Stomach (tissue), 9 donors: ENCODE results near the gene COPG2. TPM values are rescaled to one million over a fixed set of nuclear protein-coding genes. Genes with fewer than 3 reads are reported as not detected.

Experiments used
- DNase-seq, 2 donors: peaks; one replicate each; pipeline versions ENCODE4 v3.0.0 to v3.0.0-alpha.2; 2013 to 2019
- H3K27ac ChIP-seq, 5 donors: fragments of 200-600 bp in 4 of 5; sonication (generic) in 4 of 5; one replicate each; pipeline ENCODE4 v1.5.1; 2013 to 2019; ENCODE audit warnings: mild to moderate bottlenecking in 1 of 5, moderate library complexity in 1 of 5
- H3K27me3 ChIP-seq, 3 donors: fragments of 200-600 bp; sonication (generic); one replicate each; pipeline ENCODE4 v1.5.1; 2017 to 2019; ENCODE audit warnings: mixed run types in 1 of 3
- H3K36me3 ChIP-seq, 4 donors: fragments of 200-600 bp; sonication (generic); 1 replicate in 3 of 4; 2 replicates in 1 of 4; pipeline ENCODE4 v1.5.1; 2016 to 2019
- H3K4me1 ChIP-seq, 4 donors: fragments of 200-600 bp; sonication (generic); one replicate each; pipeline ENCODE4 v1.5.1; 2016 to 2019
- H3K4me3 ChIP-seq, 4 donors: fragments of 200-600 bp; sonication (generic) in 3 of 4; one replicate each; pipeline ENCODE4 v1.5.1; 2016 to 2019; ENCODE audit warnings: mild to moderate bottlenecking in 1 of 4
- H3K9me3 ChIP-seq, 4 donors: fragments of 200-600 bp; sonication (generic); one replicate each; pipeline ENCODE4 v1.5.1; 2016 to 2019
- CTCF ChIP-seq, 7 experiments: fragments of 450-650 bp in 4 of 7; fragments of 200-600 bp in 3 of 7; sonication (generic) in 3 of 7; IDR thresholded peaks; one replicate each; pipeline ENCODE4 v1.5.1; 2016 to 2019; ENCODE audit warnings: antibody characterized with exemption in 7 of 7, control low read depth in 2 of 7, mild to moderate bottlenecking in 1 of 7
- EP300 ChIP-seq: sonication (generic); formaldehyde crosslinking; IDR thresholded peaks from one replicate; pipeline ENCODE4 v1.6.1; 2017; ENCODE audit warnings: antibody characterized with exemption
- POLR2A ChIP-seq, 4 donors: fragments of 450-650 bp; IDR thresholded peaks; one replicate each; pipeline ENCODE4 v1.6.1; 2016; ENCODE audit warnings: antibody characterized with exemption in 4 of 4, control low read depth in 2 of 4, mild to moderate bottlenecking in 1 of 4, moderate library complexity in 1 of 4
- POLR2AphosphoS5 ChIP-seq, 3 donors: sonication (generic); formaldehyde crosslinking; IDR thresholded peaks; one replicate each; pipeline ENCODE4 v1.6.1; 2016; ENCODE audit warnings: antibody characterized with exemption in 3 of 3
- WGBS, 5 donors: extraction: QIAGEN DNeasy Blood & Tissue Kit in 3 of 5; methylation state at CpG; one replicate each; pipeline versions ENCODE4 v1.1.5 to v1.1.7; 2013 to 2018; 5-methylcytosine and 5-hydroxymethylcytosine counted together
- intact Hi-C: fragments of 100-400 bp; cut with DNase I; formaldehyde crosslinking; loops from one replicate; pipeline ENCODE4 v1.15.1; 2023; ENCODE audit warnings: low total_unique reads
- polyA plus RNA-seq, 3 donors: library from polyadenylated mRNA; stranded (reverse); fragments of 200-250 nt; gene quantifications; one replicate each; pipeline ENCODE4 v1.2.3, GENCODE V29; 2013
- total RNA-seq, 5 donors: library from RNA; depleted of rRNA; stranded (reverse); fragments of >200 nt; gene quantifications; one replicate each; pipeline versions ENCODE4 v1.1.0 to v1.2.3, GENCODE V29; 2014 to 2016
- donor health status: healthy with polysubstance abuse.
- donor health status: Bipolar disorder and iron deficiency.
- donor health status: healthy.

Gene COPG2
- total and polyA plus RNA-seq, 8 donors, result 6.6 to 50.0 (median 7.7) TPM

- no peak for TF ChIP-seq POLR2A (IDR thresholded peaks at IDR 0.05)
- TF ChIP-seq POLR2AphosphoS5 (IDR thresholded peaks at IDR 0.05), result no peak
- no peak for TF ChIP-seq CTCF (IDR thresholded peaks at IDR 0.05)
Measured at GRCh38 chr7:130490311-130490791, 178.2 kb downstream of the COPG2 start.

GRCh38 chr7:130489140-130489983 lies 179.2 kb downstream of the COPG2 start:
- H3K4me3 ChIP-seq, result no peak overlapping the region
- 62 to 69% (median 65%) methylated on average over 10 of the region's 10 CpGs for WGBS, 5 donors
- H3K36me3 ChIP-seq, result no peaks in the 10 kb centered on the region
- H3K27ac ChIP-seq, result no peak overlapping the region
- no peaks in the 10 kb centered on the region for H3K9me3 ChIP-seq
- intact Hi-C loops, result no loop called here
- TF ChIP-seq POLR2AphosphoS5 (IDR thresholded peaks at IDR 0.05) (no peak), POLR2A (IDR thresholded peaks at IDR 0.05) (no peak), EP300 (no peak)
- H3K4me1 ChIP-seq, result peaks cover 29 to 74% (median 50%) of the 10 kb centered on the region in 4 donors
- peaks cover 0 to 59% (median 23%) of the 10 kb centered on the region in 3 donors for H3K27me3 ChIP-seq
- DNase-seq, result peak in 1 of 2 donors; percentile 54

More at GRCh38 chr7:130490311-130490791, 178.2 kb downstream of the COPG2 start:
- H3K4me1 ChIP-seq, result peaks cover 29 to 71% (median 50%) of the 10 kb centered on the region in 4 donors
- WGBS, 5 donors, result 76 to 85% (median 80%) methylated on average over 21 of the region's 21 CpGs
- peak in 1 of 2 donors; percentile 45 for DNase-seq
- H3K27me3 ChIP-seq, result peaks cover 0 to 52% (median 23%) of the 10 kb centered on the region in 3 donors
- peak overlapping the region in 3 of 4 donors; percentile 17 to 49 (median 49) for H3K4me3 ChIP-seq
- intact Hi-C loops, result no loop called here
- no peaks in the 10 kb centered on the region for H3K36me3 ChIP-seq
- no peaks in the 10 kb centered on the region for H3K9me3 ChIP-seq
- no peak overlapping the region for H3K27ac ChIP-seq

DNA sequence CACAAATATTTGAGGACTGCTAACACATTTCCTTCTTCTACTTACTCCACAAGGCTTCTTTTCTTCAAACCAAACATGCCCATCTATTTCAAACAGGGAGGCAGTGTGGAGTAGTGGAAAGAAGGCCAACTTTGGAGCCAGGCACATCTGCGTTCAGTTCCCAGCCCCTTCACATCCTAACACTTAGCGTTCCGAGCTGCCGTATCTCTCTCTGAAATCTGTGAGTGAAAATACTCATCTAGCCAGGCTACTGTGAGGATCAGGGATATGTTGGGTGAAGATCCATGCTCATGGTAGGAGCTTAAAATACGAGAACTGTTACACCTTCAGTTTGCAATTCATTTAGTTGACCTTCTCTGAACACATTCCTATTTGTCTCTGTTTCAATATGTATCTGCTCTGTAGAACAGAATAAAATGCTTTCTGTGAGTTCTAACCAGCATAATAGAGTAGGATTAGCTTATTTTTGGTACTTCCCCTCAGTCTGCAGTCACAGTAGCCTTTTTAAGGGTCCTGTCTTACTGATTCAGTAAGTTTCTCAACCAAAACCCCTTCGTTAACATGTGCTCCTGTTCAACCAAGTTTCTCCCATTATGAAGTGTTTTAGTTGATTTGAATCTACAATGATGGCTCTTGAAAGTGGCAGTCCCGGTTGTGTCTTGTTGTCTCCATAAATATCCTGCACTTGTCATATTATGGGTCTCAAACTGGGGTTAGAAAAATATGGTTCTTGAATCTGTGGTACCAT lies 180.0 kb downstream of the COPG2 start:
- 82 to 87% (median 83%) methylated on average over 7 of the region's 7 CpGs for WGBS, 5 donors
- peaks cover 0 to 62% (median 23%) of the 10 kb centered on the region in 3 donors for H3K27me3 ChIP-seq
- no peak overlapping the region for H3K27ac ChIP-seq

DNA sequence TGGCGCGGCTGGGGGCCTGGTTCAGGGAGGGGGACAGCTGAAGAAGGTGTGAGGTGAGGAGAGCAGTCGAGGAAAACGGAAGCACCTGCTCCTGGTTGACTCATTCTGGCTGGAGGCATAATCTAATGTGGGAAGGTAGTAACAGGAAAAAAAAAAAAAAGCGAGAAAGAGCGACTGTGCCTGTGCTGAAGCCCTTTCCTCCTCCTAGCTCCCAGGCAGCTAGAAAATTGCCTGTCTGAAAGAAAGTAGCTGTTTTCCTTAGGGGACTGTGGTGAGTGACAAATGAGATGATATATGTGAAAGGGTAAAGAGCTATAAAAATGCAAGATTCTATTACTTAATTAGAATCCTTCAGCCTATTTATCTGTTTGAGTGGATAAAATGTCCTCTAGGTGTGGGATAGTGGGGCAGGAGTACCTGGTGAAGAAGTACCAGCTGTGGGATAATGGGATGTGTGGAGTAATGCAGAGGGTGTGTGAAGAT lies 181.6 kb downstream of the COPG2 start:
- WGBS, 5 donors, result 11 to 34% (median 16%) methylated on average over 6 of the region's 6 CpGs
- peak overlapping the region; percentile 42 to 64 (median 60) for H3K27ac ChIP-seq

More for the DNA sequence above, 180.0 kb downstream of the COPG2 start:
- peaks cover 29 to 69% (median 46%) of the 10 kb centered on the region in 4 donors for H3K4me1 ChIP-seq
- H3K36me3 ChIP-seq, result no peaks in the 10 kb centered on the region
- H3K9me3 ChIP-seq, result no peaks in the 10 kb centered on the region
- intact Hi-C loops, result no loop called here
- no peak overlapping the region for H3K4me3 ChIP-seq
- DNase-seq, result peak in 1 of 2 donors; percentile 27
- TF ChIP-seq CTCF (IDR thresholded peaks at IDR 0.05) (no peak), POLR2A (IDR thresholded peaks at IDR 0.05) (no peak), EP300 (no peak), POLR2AphosphoS5 (IDR thresholded peaks at IDR 0.05) (no peak)

More for the DNA sequence above, 181.6 kb downstream of the COPG2 start:
- Histone ChIP-seq H3K4me3 (peak overlapping the region; percentile 44 to 73 (median 56)), H3K27me3 (peaks cover 0 to 52% (median 12%) of the 10 kb centered on the region in 3 donors), H3K4me1 (peaks cover 27 to 57% (median 41%) of the 10 kb centered on the region in 4 donors), H3K36me3 (no peaks in the 10 kb centered on the region), H3K9me3 (no peaks in the 10 kb centered on the region)
- no peak for TF ChIP-seq POLR2AphosphoS5 (IDR thresholded peaks at IDR 0.05)
- no peak for TF ChIP-seq EP300
- no peak for TF ChIP-seq CTCF (IDR thresholded peaks at IDR 0.05)
- TF ChIP-seq POLR2A (IDR thresholded peaks at IDR 0.05), result no peak
- no peak for DNase-seq
- intact Hi-C loops, result no loop called here
